Measurements from ENCODE around the gene PADI6. TPM values are rescaled to one million over a fixed set of nuclear protein-coding genes. Genes with fewer than 3 reads are reported as not detected.
"Not testable (repeated sequence)": the region's sequence is repeated elsewhere in the genome, so short reads cannot be mapped to it uniquely, and the experiment has no call there.

Gene PADI6
- not detected for polyA plus RNA-seq (ENCODE audit: insufficient read length)
- long read RNA-seq, donor 1, result 0 reads
- long read RNA-seq, donor 2, result 0 reads
- long read RNA-seq, donor 3, result 0 reads
- long read RNA-seq, donor 4, result 0 reads
- long read RNA-seq, donor 5, result 0 reads
- long read RNA-seq, donor 6, result 0 reads
- long read RNA-seq, donor 7, result 0 reads
- long read RNA-seq, donor 8, result 0 reads

GRCh38 chr1:17371896-17372295 is at the start of gene PADI6:
Gene PADI6, plus strand, starts transcription at chr1:17372196. Its CDS starts 50 bp downstream, at chr1:17372246.
- no peak for DNase-seq

GRCh38 chr1:17328855-17329254 is 43.1 kb upstream of the PADI6 start:
- no peak for DNase-seq

GRCh38 chr1:17329610-17330009 is 42.4 kb upstream of the PADI6 start:
- DNase-seq, result no peak

GRCh38 chr1:17330856-17331255 is 41.1 kb upstream of the PADI6 start:
- DNase-seq, result no peak

- no peak for DNase-seq
Measured at GRCh38 chr1:17333081-17333480, 38.9 kb upstream of the PADI6 start.

- peak; percentile 53 for DNase-seq
Measured at GRCh38 chr1:17335821-17336710, 35.9 kb upstream of the PADI6 start.

- no peak for DNase-seq
Measured at GRCh38 chr1:17338706-17339493, 33.1 kb upstream of the PADI6 start.

GRCh38 chr1:17339521-17339920 is 32.5 kb upstream of the PADI6 start:
- no peak for DNase-seq

- DNase-seq, result no peak
Measured at GRCh38 chr1:17340358-17340757, 31.6 kb upstream of the PADI6 start.

GRCh38 chr1:17342014-17342441 is 30.0 kb upstream of the PADI6 start:
- DNase-seq, result no peak

- not testable (repeated sequence) for DNase-seq
Measured at GRCh38 chr1:17345506-17345905, 26.5 kb upstream of the PADI6 start.

GRCh38 chr1:17346046-17346789 is 25.8 kb upstream of the PADI6 start:
- DNase-seq, result no peak

- DNase-seq, result no peak
Measured at GRCh38 chr1:17347769-17348592, 24.0 kb upstream of the PADI6 start.

GRCh38 chr1:17348593-17349234 is 23.3 kb upstream of the PADI6 start:
- no peak for DNase-seq

- peak; percentile 8 for DNase-seq
Measured at GRCh38 chr1:17350083-17350482, 21.9 kb upstream of the PADI6 start.

GRCh38 chr1:17350928-17351446 is 21.0 kb upstream of the PADI6 start:
- no peak for DNase-seq

- no peak for DNase-seq
Measured at GRCh38 chr1:17351598-17352324, 20.2 kb upstream of the PADI6 start.

GRCh38 chr1:17352419-17352909 is 19.5 kb upstream of the PADI6 start:
- DNase-seq, result no peak

- DNase-seq, result no peak
Measured at GRCh38 chr1:17355898-17356297, 16.1 kb upstream of the PADI6 start.

All from left kidney (tissue), 8 donors.